Measurements from ENCODE around the gene FCHO2.
"Not testable (repeated sequence)": the region's sequence is repeated elsewhere in the genome, so short reads cannot be mapped to it uniquely, and the experiment has no call there.

The FCHO2 gene, protein sequence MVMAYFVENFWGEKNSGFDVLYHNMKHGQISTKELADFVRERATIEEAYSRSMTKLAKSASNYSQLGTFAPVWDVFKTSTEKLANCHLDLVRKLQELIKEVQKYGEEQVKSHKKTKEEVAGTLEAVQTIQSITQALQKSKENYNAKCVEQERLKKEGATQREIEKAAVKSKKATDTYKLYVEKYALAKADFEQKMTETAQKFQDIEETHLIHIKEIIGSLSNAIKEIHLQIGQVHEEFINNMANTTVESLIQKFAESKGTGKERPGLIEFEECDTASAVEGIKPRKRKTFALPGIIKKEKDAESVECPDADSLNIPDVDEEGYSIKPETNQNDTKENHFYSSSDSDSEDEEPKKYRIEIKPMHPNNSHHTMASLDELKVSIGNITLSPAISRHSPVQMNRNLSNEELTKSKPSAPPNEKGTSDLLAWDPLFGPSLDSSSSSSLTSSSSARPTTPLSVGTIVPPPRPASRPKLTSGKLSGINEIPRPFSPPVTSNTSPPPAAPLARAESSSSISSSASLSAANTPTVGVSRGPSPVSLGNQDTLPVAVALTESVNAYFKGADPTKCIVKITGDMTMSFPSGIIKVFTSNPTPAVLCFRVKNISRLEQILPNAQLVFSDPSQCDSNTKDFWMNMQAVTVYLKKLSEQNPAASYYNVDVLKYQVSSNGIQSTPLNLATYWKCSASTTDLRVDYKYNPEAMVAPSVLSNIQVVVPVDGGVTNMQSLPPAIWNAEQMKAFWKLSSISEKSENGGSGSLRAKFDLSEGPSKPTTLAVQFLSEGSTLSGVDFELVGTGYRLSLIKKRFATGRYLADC

DNA sequence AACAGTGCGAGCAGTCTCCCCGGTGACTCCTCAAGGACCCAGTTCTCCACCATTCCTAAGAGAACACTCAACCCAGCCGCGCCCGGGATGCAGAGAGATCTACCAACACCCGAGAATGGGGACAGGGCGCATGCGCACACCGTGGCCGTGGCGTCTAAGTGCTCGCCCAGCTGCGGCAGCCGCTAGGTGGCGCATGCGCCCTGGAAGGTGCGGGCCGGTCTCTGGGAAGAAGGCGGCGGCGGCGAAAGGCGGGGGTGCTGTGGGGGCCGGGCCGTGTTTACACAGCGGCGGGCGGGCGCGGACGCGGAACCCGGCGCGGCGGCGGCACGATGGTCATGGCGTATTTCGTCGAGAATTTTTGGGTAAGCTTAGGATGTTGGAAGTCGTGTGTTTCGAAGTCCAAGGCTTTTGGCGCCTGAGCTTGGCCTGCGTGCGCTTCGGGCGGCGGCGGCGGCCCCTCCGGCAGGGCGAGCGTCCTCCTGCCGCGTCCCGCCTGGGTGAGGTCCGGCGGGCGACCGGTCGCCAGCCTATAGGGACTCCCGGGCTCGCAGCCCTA is at the start of gene FCHO2:
Gene FCHO2 (plus strand): TSS at position 274 of the 556 bp plus-strand sequence. CDS start 56 bp downstream, at position 330.
- DNase-seq (ENCODE audit: low read depth) = peak; percentile 94

DNA sequence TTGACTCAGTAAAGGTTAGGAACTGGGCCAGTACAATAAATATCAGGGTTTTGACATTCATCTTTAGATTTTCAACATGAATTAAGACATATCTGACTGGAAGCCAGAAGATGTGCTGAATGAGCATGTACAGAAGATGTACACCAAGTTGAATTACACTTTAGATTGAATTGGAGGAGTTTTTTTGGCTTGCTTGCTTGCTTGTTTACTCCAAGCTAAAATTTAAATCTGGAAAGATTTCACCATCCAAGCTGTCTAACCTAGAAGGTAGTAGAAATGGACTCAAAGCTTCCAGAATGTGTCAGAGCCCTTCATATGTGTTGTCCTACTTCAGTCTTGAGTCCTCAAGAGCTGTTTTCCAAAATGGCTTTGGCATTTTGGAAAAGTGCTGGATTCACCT is 49.0 kb upstream of the FCHO2 start:
- DNase-seq (ENCODE audit: low read depth) = no peak

DNA sequence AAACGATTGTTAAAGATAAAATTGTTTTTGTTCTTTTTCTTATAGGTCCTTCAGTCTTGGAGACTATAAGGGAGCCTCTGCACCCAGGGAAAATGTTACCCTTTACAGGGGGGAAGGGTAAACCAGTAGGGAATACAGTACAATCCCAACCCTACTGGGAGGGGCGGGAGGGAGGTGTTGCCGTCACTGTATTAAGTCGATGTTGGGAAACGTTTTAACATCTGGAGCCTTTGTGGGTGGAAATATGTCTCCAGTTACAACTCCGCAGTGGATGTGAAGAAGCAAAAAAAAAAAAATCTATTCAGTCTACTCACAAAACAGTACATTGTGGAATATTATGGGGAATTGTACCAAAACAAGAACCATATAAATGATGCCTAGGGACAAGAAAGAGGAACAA is 47.2 kb upstream of the FCHO2 start:
- DNase-seq (ENCODE audit: low read depth) = no peak

DNA sequence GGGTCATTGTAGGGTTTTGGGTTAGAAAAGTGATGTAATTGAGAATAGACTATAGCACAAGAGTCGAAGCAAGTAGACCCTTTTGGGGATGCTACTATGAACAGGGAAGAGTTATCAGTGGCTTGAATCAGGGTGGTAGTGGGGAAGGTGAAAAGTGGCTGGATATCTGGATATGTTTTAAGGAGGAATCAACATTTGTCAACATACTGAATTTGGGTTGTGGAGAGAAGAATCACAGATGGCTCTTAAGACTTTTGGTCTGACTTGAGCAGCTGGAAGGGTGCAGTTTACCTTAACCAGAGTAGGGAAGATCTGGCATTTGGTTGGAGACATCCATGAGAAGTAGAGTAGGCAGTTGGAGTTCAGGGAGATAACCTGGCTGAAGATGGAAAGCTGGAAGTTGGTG is 38.5 kb upstream of the FCHO2 start:
- DNase-seq (ENCODE audit: low read depth) = no peak

DNA sequence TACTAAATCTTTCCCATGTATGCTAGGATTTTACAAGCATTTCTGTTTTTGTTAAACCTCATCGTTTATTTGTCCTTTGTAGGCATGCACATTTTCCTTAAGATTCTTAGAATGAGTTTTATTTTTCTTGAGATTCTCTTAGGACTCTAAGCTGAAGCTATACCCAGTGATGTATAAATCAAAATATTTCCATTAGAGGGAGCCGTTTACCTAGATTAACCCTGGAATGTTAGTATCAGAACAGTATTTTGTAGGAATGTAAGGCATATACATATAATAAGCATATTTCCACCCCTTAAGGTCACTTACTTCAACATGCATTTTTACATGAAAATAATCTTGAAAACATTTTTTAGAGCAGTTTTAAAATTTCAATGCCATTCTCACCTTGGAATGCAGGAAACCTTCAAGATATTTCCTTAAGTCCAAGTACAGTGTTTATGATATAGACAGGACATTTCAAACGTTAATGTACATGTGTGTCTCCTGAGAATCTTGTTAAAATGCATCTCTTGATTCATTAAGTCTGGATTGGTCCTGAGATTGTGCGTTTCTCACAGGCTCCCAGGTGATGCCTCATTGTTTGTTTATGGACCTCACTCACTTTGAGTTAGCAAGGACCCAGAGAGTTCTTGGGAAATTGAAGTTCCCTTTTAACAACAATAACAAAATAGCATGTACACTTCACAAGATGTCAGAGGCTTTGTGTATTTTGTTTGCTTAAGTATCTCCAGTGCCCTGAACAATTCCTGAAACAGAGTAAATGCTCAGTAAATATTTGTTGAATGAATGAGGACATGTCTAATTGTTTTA is 34.9 kb upstream of the FCHO2 start:
- DNase-seq (ENCODE audit: low read depth) = no peak

DNA sequence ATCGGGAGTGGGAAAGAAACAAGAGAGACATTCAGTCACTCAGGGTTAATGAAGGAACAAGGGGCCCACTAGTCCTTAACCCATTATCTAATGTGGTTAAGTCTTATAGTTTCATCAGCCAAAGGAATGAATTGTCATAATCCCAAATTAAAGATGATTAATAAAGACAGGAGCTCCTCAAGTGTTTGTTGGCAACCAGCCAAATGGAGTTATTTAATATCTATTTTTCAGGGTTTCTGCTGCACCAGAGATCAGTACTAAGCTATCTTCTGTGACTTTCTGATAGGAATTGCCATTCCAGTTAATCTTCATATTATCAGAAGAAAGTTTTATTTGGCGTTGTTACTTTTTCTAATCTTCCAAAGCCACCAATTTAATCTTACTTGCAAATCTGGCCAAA is 34.0 kb upstream of the FCHO2 start:
- no peak for DNase-seq (ENCODE audit: low read depth)

DNA sequence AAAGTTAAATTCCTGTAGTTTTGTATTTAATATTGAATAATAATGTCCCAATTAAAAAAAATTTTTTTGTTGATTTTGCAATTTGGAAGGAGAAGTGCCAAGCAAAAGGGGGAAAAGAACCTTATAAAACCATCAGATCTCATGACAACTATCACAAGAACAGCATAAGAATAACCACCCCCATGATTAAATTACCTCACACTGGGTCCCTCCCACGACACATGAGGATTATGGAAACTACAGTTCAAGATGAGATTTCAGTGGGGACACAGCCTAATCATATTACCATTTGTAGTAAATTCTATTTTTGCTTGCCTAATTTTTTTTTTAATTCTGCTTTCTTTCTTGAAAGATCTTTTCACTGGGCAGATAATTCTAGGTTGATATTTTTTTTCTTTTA is 33.4 kb upstream of the FCHO2 start:
- no peak for DNase-seq (ENCODE audit: low read depth)

DNA sequence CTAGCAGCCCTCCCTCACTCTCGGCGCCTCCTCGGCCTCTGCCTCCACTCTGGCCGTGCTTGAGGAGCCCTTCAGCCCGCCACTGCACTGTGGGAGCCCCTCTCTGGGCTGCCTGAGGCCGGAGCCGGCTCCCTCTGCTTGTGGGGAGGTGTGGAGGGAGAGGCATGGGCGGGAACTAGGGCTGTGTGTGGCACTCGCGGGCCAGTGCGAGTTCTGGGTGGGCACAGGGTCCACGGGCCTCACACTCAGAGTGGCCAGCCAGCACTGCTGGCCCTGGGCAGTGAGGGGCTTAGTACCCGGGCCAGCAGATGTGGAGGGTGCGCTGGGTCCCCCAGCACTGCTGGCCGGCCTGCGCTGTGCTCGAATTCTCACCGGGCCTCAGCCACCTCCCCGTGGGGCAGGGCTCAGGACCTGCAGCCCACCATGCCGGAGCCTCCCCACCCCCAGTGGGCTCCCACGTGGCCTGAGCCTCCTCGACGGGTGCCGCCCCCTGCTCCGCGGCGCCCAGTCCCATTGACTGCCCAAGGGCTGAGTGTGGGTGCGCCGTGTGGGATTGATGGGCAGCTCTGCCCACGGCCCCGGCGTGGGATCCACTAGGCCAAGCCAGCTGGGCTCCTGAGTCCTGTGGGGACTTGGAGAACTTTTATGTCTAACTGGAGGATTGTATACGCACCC is 30.4 kb upstream of the FCHO2 start:
- no peak for DNase-seq (ENCODE audit: low read depth)

DNA sequence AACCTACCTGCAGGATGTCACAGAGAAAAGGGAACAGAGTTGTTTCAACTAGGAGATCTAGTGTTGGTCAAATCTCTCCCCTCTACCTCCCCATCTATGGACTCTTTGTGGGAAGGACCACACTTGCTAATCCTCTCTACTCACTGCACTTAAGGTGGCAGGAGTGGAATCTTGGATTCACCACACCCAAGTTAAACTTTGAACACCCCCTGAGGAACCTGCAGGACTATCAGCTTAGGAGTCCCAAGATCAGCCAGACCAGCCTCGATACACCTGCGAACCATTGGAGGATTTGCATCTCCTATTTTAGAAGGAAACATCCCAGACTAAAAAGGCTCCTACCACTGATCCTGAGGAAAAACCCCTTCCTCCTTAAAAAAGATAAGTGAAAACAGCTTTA is 23.2 kb upstream of the FCHO2 start:
- DNase-seq (ENCODE audit: low read depth) = not testable (repeated sequence)

DNA sequence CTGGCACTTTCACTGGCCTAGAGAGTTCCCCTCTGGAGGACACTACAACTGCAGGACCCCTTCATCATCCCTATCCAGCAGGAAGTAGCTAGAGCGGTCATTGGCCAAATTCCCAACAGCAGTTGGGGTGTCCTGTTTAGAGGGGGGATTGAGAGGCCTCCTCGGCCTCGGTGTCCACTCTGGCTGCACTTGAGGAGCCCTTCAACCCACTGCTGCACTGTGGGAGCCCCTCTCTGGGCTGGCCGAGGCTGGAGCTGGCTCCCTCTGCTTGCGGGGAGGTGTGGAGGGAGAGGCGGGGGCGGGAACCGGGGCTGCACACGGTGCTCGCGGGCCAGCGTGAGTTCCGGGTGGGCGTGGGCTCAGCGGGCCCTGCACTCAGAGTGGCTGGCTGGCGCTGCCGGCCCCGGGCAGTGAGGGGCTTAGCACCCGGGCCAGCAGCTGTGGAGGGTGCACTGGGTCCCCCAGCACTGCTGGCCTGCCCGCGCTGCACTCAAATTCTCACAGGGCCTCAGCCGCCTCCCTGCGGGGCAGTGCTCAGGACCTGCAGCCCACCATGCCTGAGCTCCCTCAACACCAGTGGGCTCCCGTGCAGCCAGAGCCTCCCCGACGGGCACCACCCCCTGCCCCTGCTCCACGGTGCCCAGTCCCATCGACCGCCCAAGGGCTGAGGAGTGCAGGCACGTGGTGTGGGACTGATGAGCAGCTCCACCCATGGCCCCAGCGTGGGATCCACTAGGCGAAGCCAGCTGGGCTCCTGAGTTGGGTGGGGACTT is 20.7 kb upstream of the FCHO2 start:
- not testable (repeated sequence) for DNase-seq (ENCODE audit: low read depth)

DNA sequence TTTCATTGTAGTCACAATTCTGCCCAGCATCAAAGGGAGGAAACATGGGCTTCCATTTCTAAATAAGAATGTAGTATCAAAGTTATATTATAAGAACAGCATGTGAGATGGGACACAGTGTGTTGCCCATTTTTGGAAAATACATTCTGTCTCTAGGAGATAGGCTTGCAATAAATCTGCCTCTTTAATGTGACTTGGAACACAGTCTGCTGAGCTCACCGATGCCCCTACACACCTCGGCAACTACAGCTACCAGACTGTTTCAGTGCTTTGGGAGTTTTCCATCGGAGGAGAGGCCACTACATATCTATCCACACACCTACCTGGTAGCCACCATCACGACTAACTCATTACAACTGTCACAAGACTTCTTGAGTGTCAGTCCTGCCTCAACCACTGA is 18.9 kb upstream of the FCHO2 start:
- no peak for DNase-seq (ENCODE audit: low read depth)

DNA sequence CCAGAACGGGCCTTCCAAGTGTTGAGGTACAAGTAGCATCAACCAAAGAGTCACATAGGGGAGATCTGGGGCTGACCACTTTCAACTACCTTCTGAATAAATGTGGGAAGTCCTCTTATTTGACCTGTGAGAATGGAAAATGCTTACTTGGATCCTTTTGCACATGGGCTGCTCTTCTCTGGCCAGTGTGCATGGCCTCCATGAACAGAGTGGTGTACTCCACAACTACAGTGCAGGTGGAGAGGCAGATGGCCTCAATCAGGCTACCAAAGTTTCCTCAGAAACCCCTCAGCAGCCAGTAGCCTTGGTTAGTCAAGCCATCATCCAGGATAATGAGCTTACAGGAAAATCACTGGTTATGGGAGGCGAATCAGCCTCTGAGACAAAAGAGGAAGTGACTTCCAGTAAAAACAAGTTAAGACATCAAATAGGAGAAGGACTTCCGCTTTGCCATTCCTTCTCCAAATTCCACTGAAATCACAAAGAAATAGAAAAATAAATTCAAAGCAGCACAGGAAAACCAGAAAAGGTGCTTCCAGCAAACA is 18.3 kb upstream of the FCHO2 start:
- no peak for DNase-seq (ENCODE audit: low read depth)

DNA sequence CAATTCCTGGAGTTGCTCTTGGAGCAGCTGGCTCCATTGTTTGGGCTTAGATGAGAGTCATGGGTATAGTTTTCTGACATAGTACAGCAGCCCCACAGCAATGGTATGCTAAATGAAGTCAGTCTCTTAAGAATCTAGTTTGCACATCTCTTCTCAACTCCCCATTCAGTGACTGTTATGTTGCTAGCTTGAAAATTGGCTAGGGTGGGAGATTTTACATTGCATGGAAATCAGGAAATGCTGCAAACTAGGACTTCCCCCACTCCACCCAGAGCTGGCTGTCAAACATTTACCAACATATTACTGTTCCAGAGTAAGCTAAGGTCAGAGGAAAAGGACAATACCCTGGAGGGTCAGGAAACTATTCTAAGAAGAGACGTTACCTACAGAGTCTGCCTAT is 17.6 kb upstream of the FCHO2 start:
- DNase-seq (ENCODE audit: low read depth) = no peak

DNA sequence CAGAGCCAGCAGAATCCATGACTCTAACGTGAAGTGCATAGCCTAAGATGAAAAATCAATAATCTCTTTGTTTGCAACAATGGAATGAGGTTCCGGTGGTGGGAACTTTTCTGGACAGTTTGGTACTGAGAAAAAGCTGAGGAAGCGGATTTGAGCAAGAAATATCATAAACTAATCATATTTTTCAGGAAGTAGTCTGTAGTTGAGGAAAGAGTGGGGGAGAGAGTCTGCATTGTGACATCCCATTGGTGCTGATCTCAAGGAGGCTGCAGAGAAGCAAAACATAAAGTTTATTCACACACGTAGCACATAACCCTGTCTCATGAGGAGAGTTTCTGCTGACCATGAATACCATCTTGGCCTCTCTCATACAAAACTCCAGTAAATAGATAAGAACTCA is 15.8 kb upstream of the FCHO2 start:
- no peak for DNase-seq (ENCODE audit: low read depth)

DNA sequence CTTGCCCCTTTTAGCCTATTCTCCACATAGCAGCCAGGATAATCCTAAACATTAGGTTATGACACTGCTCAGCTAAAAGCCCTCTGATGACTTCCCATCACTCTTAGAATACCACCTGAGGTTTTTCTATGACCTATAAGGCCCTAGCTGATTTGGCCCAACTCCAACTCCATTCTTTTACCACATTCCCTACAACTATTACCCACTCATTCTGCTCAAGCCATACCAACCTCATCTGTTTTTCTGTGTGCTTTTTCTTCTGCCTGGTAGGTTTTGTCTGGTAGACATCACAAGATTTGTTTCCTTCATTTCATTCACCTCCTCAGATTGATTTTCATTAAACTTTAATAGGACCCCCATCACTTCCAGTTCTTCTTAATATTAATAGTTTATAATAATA is 12.5 kb upstream of the FCHO2 start:
- no peak for DNase-seq (ENCODE audit: low read depth)

DNA sequence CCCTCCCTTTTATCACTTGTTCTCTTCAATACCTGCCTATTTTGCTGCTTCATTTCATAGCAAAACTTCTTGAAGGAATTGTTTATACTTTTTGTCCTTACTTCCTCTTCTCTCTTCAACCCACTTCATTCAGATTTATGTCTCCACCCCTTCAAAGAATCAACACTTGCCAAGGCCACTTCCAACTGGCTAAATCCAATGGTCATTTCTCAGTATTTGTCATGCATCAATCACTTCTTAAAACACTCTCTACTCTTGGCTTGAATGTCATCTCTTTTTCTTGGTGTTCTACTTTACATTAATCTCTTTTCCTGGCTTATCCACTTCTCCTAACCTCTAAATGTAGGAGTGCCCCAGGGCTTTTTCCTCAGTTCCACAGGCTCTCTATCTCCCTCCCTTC is 8.3 kb upstream of the FCHO2 start:
- DNase-seq (ENCODE audit: low read depth) = no peak

DNA sequence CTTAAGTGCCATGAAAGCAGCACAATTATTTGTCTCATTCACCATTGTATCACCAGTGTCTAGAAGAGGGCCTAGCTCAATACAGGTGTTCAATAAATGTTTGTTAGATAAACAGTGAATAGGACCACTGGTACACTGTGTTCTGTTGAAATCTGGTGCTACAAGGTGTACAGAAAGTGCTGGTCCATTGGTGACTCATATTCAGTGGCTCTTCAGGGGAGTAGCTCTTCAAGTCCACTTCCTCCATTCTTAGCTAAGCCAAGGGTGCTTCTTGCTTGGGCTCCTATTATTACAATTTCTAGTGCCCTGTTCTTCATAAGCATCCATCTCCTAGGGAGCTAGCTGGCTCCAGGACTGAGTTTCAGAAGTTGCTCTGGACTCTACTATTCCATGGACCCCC is 6.4 kb upstream of the FCHO2 start:
- DNase-seq (ENCODE audit: low read depth) = no peak

DNA sequence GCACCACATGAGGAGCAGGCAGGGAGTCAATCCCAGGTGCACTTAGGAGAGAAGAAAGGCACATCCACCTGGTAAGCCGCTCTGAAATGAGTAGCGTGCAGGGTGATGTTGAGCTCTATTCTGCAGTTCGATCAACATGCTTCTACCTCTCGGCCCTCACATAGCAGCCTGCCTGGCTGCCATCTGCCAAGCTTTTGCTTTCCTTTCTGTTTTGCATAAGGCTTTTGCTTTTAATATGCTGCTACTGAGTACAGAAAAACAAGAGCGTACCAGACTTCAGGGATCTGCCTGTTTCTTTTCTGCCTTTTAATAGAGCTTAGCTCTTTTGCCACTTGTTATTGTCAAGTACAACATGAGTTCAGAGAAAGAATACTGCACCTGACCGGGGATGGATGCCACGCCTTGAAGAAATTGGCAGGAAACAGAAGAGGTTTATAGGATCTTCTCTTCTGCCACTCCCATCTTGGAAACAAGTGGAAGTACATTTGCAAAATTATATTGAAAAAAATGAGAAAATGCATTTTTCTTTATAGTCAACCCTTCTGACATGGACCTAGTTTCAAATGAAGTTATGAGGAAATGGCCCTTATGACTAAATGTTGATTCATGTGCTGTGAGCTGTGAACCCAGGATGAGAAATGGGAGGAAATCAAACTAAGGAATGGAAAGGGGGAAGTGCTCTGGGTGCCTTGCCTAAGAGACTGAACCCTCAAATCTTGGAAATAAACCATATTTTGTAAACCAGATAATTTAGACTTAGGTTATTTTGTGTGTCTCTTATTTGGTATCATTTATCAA is 4.0 kb upstream of the FCHO2 start:
- DNase-seq (ENCODE audit: low read depth) = no peak

DNA sequence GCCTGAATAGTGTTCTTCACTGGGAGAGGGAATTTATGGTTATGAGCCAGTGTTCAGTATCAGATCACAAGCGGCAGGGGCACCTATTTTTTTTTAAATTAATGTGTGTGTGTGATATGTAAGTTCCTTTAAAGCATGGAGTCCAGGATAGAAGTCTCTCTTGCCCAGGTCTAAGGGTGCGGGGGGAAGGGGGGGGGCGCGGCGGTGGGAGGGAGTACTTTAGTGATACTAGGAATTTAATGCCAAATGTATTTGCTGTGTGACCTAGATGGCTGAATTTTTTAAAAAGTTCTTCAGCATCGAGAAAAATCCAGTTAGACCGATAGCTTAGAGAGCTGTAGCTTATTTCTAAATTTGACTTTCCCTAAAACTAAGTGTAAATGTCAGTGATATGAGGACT is 1.5 kb upstream of the FCHO2 start:
- DNase-seq (ENCODE audit: low read depth) = no peak

All from activated T-helper 9 cell treated with anti-CD3 and anti-CD28 coated beads, Interleukin-2, amount 50 U/mL, for 16 hours (primary cell).